Activated B cell treated with CpG ODN at 0.5 μM for 24 hours (primary cell): ENCODE measurements around the gene LEP. TPM values are rescaled to one million over a fixed set of nuclear protein-coding genes. Genes with fewer than 3 reads are reported as not detected.

ENCODE experiments used
- ATAC-seq: fragments of 200-7000 bp; cut with Tn5 transposase; one replicate; pipeline ENCODE4 v1.10.0; 2021; ENCODE audit warnings: low read depth, mild to moderate bottlenecking, moderate library complexity
- CTCF ChIA-PET: fragments of 350-600 bp; sonication (Branson Sonifier 250); formaldehyde crosslinking; loops from one replicate; lab custom pipeline; 2021; ENCODE audit warnings: antibody characterized with exemption; lab: Charles Lee
- POLR2A ChIA-PET: fragments of 350-600 bp; sonication (Branson Sonifier 250); formaldehyde crosslinking; loops from one replicate; lab custom pipeline; 2021; ENCODE audit warnings: antibody characterized with exemption; lab: Charles Lee
- DNase-seq: peaks from one replicate; pipeline ENCODE4 v3.0.0; 2022
- H3K27ac Mint-ChIP-seq: one replicate; pipeline ENCODE4 v1.8.0; 2020; ENCODE audit warnings: mixed read lengths
- H3K27me3 Mint-ChIP-seq: one replicate; pipeline ENCODE4 v1.8.0; 2021; ENCODE audit warnings: mixed read lengths
- H3K36me3 Mint-ChIP-seq: one replicate; pipeline ENCODE4 v1.8.0; 2021; ENCODE audit warnings: low read depth, mixed read lengths
- H3K4me1 Mint-ChIP-seq: one replicate; pipeline ENCODE4 v1.8.0; 2021; ENCODE audit warnings: mixed read lengths
- H3K4me3 Mint-ChIP-seq: one replicate; pipeline ENCODE4 v1.8.0; 2020; ENCODE audit warnings: mild to moderate bottlenecking, mixed read lengths
- H3K9me3 Mint-ChIP-seq: one replicate; pipeline ENCODE4 v1.8.0; 2020; ENCODE audit warnings: mixed read lengths
- intact Hi-C: fragments of 100-400 bp; cut with micrococcal nuclease; formaldehyde crosslinking; loops from one replicate; pipeline ENCODE4 v1.15.1; 2024
- total RNA-seq: library from RNA; stranded (reverse); gene quantifications from 2 replicates; pipeline ENCODE4 v1.2.3, GENCODE V29; 2022
- TF ChIP-seq, protein P1 (sequence below): fragments of 200-600 bp; IDR thresholded peaks from one replicate; pipeline ENCODE4 v1.8.0; 2022; ENCODE audit warnings: antibody characterized with exemption, mild to moderate bottlenecking

LEP gene
- total RNA-seq, 1 donor from 2014 or later = not detected

DNA sequence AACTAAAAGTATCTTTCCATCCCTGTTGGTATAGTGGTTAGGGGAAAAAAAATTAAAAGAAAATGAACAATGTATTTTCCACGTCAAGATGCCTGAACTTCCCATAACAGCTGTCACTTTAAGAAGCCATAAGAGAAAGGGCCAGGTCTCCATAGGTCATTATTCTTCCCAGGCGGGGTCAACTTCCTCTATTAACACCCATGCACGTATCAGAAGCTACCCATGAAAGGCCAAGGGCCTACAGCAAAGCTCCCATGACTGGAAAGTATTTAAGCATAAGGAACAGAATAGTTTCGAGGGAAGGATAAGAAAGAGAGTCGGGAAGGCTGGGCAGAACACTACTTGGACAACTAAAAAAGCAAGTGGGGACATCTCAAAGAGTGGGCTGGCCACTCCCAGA lies 62.6 kb downstream of the LEP start:
- intact Hi-C loops = no loop called here
- no peak for ATAC-seq
- CTCF ChIA-PET = no interaction called here

DNA sequence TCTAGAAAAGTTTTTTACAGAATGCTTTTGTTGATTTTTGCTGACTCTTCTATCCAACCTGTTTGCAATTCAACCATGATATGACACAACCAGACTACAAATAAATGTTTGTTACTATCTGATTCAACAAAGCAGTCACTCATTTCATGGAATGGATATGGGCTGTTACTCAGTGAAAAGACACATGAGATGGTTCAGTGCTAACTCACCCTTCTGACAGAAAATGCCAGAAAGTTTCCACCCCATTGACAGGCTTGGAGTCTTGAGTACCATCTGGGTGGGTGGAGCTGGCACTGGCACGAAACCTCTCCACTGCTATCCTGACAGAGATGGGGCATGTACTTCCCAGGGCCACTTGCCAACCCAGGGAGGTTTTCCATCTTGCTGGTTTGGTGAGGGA lies 63.1 kb downstream of the LEP start:
- no peak for ATAC-seq
- H3K36me3 Mint-ChIP-seq = peaks cover 59% of the 10 kb centered on the region
- intact Hi-C loops = no loop called here
- no peaks in the 10 kb centered on the region for H3K4me1 Mint-ChIP-seq
- no peaks in the 10 kb centered on the region for H3K9me3 Mint-ChIP-seq
- no peaks in the 10 kb centered on the region for H3K27me3 Mint-ChIP-seq
- CTCF ChIA-PET = no interaction called here
- H3K4me3 Mint-ChIP-seq = no peak overlapping the region
- POLR2A ChIA-PET = no interaction called here
- H3K27ac Mint-ChIP-seq = no peak overlapping the region
- no peak for DNase-seq
- TF ChIP-seq, protein P1, sequence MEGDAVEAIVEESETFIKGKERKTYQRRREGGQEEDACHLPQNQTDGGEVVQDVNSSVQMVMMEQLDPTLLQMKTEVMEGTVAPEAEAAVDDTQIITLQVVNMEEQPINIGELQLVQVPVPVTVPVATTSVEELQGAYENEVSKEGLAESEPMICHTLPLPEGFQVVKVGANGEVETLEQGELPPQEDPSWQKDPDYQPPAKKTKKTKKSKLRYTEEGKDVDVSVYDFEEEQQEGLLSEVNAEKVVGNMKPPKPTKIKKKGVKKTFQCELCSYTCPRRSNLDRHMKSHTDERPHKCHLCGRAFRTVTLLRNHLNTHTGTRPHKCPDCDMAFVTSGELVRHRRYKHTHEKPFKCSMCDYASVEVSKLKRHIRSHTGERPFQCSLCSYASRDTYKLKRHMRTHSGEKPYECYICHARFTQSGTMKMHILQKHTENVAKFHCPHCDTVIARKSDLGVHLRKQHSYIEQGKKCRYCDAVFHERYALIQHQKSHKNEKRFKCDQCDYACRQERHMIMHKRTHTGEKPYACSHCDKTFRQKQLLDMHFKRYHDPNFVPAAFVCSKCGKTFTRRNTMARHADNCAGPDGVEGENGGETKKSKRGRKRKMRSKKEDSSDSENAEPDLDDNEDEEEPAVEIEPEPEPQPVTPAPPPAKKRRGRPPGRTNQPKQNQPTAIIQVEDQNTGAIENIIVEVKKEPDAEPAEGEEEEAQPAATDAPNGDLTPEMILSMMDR = no peak

More for the DNA sequence above, 62.6 kb downstream of the LEP start:
- no peak for DNase-seq
- POLR2A ChIA-PET = no interaction called here
- Mint-ChIP-seq H3K4me1 (no peaks in the 10 kb centered on the region), H3K27me3 (no peaks in the 10 kb centered on the region), H3K36me3 (peaks cover 55% of the 10 kb centered on the region), H3K4me3 (no peak overlapping the region), H3K9me3 (no peaks in the 10 kb centered on the region), H3K27ac (no peak overlapping the region)
- TF ChIP-seq, protein P1 = no peak

DNA sequence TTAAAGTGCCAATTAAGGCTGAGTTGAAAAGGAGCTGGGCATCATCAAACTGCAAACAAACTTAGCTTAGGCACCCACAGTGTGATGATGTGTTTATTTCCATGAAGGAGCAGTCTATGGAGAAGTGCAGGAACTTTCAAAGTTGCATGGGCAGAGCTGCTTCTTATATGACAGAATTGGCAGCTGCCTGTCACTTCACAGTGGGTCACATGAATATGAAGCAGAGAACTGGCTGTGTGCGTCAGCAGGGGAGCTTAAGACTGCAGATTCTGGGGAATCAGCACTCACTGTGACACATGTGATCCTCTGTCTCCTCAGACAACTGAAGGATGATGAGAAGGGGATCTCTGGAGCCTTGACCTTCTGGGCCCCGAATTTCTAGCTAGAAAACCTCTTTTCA lies 66.0 kb downstream of the LEP start:
- ATAC-seq = no peak
- Mint-ChIP-seq H3K4me1 (no peaks in the 10 kb centered on the region), H3K4me3 (no peak overlapping the region), H3K36me3 (peaks cover 86% of the 10 kb centered on the region), H3K27me3 (no peaks in the 10 kb centered on the region), H3K27ac (no peak overlapping the region), H3K9me3 (no peaks in the 10 kb centered on the region)
- intact Hi-C loops = no loop called here
- POLR2A ChIA-PET = no interaction called here
- CTCF ChIA-PET = no interaction called here
- TF ChIP-seq, protein P1 = no peak
- DNase-seq = no peak

Other genes starting within 250 kb of the LEP start
- 0.07 and 0.16 TPM in 2 replicates for gene LRRC4, start 209.8 kb upstream of the LEP start, total RNA-seq
- 45.7 and 54.4 TPM in 2 replicates for gene RBM28, start 102.6 kb downstream of the LEP start, total RNA-seq
- gene PRRT4, start 120.4 kb downstream of the LEP start, total RNA-seq = 0.10 TPM in 1 of 2 replicates, not detected in the other
- gene IMPDH1, start 168.7 kb downstream of the LEP start, total RNA-seq = 42.3 and 45.8 TPM in 2 replicates
- gene HILPDA, start 214.6 kb downstream of the LEP start, total RNA-seq = 14.5 and 17.0 TPM in 2 replicates
- gene METTL2B, start 235.5 kb downstream of the LEP start, total RNA-seq = 32.7 and 35.7 TPM in 2 replicates